SK-N-SH (cell line): Measurements from ENCODE around the gene CAPRIN2. TPM values are rescaled to one million over a fixed set of nuclear protein-coding genes. Genes with fewer than 3 reads are reported as not detected.

Experiments used
- CTCF ChIA-PET: fragments of 300-600, 350-600 bp; formaldehyde crosslinking; extraction: SDS; loops from one replicate; lab custom pipeline; 2021; lab: Yijun Ruan, JAX
- POLR2A ChIA-PET: fragments of 350-600 bp; sonication (Branson Sonifier 250); formaldehyde crosslinking; extraction: SDS; loops from one replicate; lab custom pipeline; 2020; ENCODE audit warnings: antibody characterized with exemption, inconsistent platforms; lab: Yijun Ruan, JAX
- DNase-seq: peaks from one replicate; pipeline ENCODE4 v3.0.0; 2012
- H2AFZ ChIP-seq: fragments of 200-600 bp; sonication (generic); 2 replicates; pipeline ENCODE4 v1.8.1; 2016; ENCODE audit warnings: antibody characterized with exemption, mild to moderate bottlenecking, low read depth
- H3F3A ChIP-seq: fragments of 200-600 bp; sonication (generic); replicated peaks from 2 replicates; pipeline ENCODE3; 2016; ENCODE audit warnings: antibody characterized with exemption, mild to moderate bottlenecking; ENCODE audit not compliant: insufficient read depth
- H3K27ac ChIP-seq, 2 experiments: fragments of 200-500 bp in 1 of 2; fragments of 200-600 bp in 1 of 2; sonication (Bioruptor generic) in 1 of 2; sonication (generic), shearing (Covaris generic) in 1 of 2; 2 replicates each; pipeline versions ENCODE4 v1.5.1 to v1.6.1; 2014 to 2016; ENCODE audit warnings: low read depth in 2 of 2, inconsistent platforms in 1 of 2, low read length in 1 of 2, mild to moderate bottlenecking in 1 of 2, mixed read lengths in 1 of 2
- H3K27me3 ChIP-seq: fragments of 200-600 bp; sonication (generic), shearing (Covaris generic); 2 replicates; pipeline ENCODE4 v1.6.1; 2016; ENCODE audit warnings: mixed run types; ENCODE audit not compliant: insufficient read depth
- H3K36me3 ChIP-seq, 2 experiments: fragments of 200-500 bp in 1 of 2; fragments of 200-600 bp in 1 of 2; sonication (Bioruptor generic) in 1 of 2; sonication (generic) in 1 of 2; replicated peaks in 1 of 2; 2 replicates each; pipeline versions ENCODE3 to v1.5.1; 2014 to 2016; ENCODE audit warnings: low read length in 1 of 2, mild to moderate bottlenecking in 1 of 2; ENCODE audit not compliant: insufficient read depth in 2 of 2, control insufficient read depth in 1 of 2
- H3K4me1 ChIP-seq, 2 experiments: fragments of 200-500 bp in 1 of 2; fragments of 200-600 bp in 1 of 2; sonication (Bioruptor generic) in 1 of 2; sonication (generic), shearing (Covaris generic) in 1 of 2; 2 replicates each; pipeline versions ENCODE4 v1.5.1 to v1.6.1; 2014 to 2016; ENCODE audit warnings: low read depth in 1 of 2, low read length in 1 of 2, mixed run types in 1 of 2; ENCODE audit not compliant: insufficient read depth in 2 of 2, control insufficient read depth in 1 of 2
- H3K4me2 ChIP-seq: fragments of 200-600 bp; sonication (generic), shearing (Covaris generic); 2 replicates; pipeline ENCODE4 v1.6.1; 2017; ENCODE audit warnings: mixed run types
- H3K4me3 ChIP-seq, 2 experiments: fragments of 200-500 bp in 1 of 2; fragments of 200-600 bp in 1 of 2; sonication (Bioruptor generic) in 1 of 2; sonication (generic), shearing (Covaris generic) in 1 of 2; 2 replicates each; pipeline versions ENCODE4 v1.5.1 to v1.8.1; 2014 to 2016; ENCODE audit warnings: low read depth in 2 of 2, inconsistent platforms in 1 of 2, low read length in 1 of 2, mild to moderate bottlenecking in 1 of 2, mixed read lengths in 1 of 2, moderate library complexity in 1 of 2
- H3K79me2 ChIP-seq: fragments of 200-600 bp; sonication (generic); 2 replicates; pipeline ENCODE4 v1.8.1; 2017; ENCODE audit warnings: mild to moderate bottlenecking; ENCODE audit not compliant: insufficient read depth
- H3K9ac ChIP-seq: fragments of 200-600 bp; sonication (generic); 2 replicates; pipeline ENCODE4 v1.6.1; 2017; ENCODE audit warnings: mixed run types
- H3K9me2 ChIP-seq: fragments of 200-600 bp; sonication (generic); 2 replicates; pipeline ENCODE4 v1.6.1; 2017; ENCODE audit warnings: mixed run types
- H3K9me3 ChIP-seq: fragments of 200-600 bp; sonication (generic); 2 replicates; pipeline ENCODE4 v1.6.1; 2017; ENCODE audit warnings: mixed run types, mild to moderate bottlenecking, moderate library complexity
- H4K20me1 ChIP-seq: fragments of 200-600 bp; sonication (generic); 2 replicates; pipeline ENCODE4 v1.6.1; 2017; ENCODE audit warnings: mild to moderate bottlenecking, mixed run types; ENCODE audit not compliant: insufficient read depth
- ELF1 ChIP-seq: IDR thresholded peaks from 2 replicates; pipeline ENCODE4 v1.4.0; 2012
- JUND ChIP-seq: IDR thresholded peaks from 2 replicates; pipeline ENCODE4 v1.4.0; 2012
- MEF2A ChIP-seq: IDR thresholded peaks from 2 replicates; pipeline ENCODE4 v1.4.0; 2012; ENCODE audit warnings: low read depth, borderline replicate concordance
- RAD21 ChIP-seq: IDR thresholded peaks from 2 replicates; pipeline ENCODE4 v1.6.1; 2012; ENCODE audit warnings: mild to moderate bottlenecking, low read length
- RXRA ChIP-seq: IDR thresholded peaks from 2 replicates; pipeline ENCODE4 v1.4.0; 2012; ENCODE audit warnings: low read depth, mild to moderate bottlenecking, borderline replicate concordance
- SIN3A ChIP-seq: IDR thresholded peaks from 2 replicates; pipeline ENCODE4 v1.6.1; 2012; ENCODE audit warnings: low read depth, mild to moderate bottlenecking, low read length, moderate library complexity, borderline replicate concordance
- SMC3 ChIP-seq: IDR thresholded peaks from 2 replicates; pipeline ENCODE4 v1.6.1; 2012; ENCODE audit warnings: low read depth, low read length, improper control_type of control experiment
- TAF1 ChIP-seq: IDR thresholded peaks from 2 replicates; pipeline ENCODE4 v1.6.1; 2012; ENCODE audit warnings: low read depth, mild to moderate bottlenecking, low read length, moderate library complexity, borderline replicate concordance
- YY1 ChIP-seq: IDR thresholded peaks from 2 replicates; pipeline ENCODE4 v1.4.0; 2012; ENCODE audit warnings: low read depth, mild to moderate bottlenecking
- WGBS: methylation state at CpG from one replicate; pipeline ENCODE4 v1.1.6; 2017; ENCODE audit warnings: low lambda C conversion rate; 5-methylcytosine and 5-hydroxymethylcytosine counted together
- polyA plus RNA-seq, 3 experiments: library from polyadenylated mRNA; depleted of rRNA; stranded (reverse); fragments of >200 nt; gene quantifications; 2 replicates each; pipeline ENCODE4 v1.2.3, GENCODE V29; 2012
- TF ChIP-seq, protein P1 (sequence below): IDR thresholded peaks from 2 replicates; pipeline ENCODE4 v1.4.0; 2012; ENCODE audit warnings: low read depth, borderline replicate concordance
- TF ChIP-seq, protein P2 (sequence below): fragments of 200-600 bp; sonication (generic); IDR thresholded peaks from 2 replicates; pipeline ENCODE4 v1.6.1; 2017; ENCODE audit warnings: antibody characterized with exemption, mild to moderate bottlenecking, moderate library complexity

Gene CAPRIN2
- polyA plus RNA-seq, 1 of the 3 experiments (the other 2 are of a cell fraction): 21.4 TPM

DNA sequence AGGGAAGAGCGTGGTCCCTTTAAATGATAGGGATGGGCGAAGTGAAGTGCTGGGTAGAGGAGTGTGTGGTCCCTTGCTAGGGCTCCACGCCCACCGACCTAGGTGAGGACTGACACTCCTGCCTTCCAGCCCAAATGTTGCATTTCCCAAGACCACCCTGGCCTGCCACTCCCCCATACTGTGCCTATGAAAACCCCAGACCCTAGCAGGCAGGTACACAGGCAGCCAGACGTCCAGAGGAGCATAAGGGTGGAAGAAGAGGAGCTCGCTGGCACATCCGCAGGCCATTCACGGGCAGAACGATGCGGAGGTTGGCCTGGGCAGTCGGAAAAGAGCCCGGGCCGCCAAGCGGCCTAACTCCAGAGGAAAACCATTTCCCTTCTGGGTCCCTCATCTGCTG lies 58.3 kb downstream of the CAPRIN2 start (continued):
- TF ChIP-seq SIN3A (no peak), ELF1 (no peak), YY1 (no peak), RXRA (no peak)
- TF ChIP-seq, protein P1, sequence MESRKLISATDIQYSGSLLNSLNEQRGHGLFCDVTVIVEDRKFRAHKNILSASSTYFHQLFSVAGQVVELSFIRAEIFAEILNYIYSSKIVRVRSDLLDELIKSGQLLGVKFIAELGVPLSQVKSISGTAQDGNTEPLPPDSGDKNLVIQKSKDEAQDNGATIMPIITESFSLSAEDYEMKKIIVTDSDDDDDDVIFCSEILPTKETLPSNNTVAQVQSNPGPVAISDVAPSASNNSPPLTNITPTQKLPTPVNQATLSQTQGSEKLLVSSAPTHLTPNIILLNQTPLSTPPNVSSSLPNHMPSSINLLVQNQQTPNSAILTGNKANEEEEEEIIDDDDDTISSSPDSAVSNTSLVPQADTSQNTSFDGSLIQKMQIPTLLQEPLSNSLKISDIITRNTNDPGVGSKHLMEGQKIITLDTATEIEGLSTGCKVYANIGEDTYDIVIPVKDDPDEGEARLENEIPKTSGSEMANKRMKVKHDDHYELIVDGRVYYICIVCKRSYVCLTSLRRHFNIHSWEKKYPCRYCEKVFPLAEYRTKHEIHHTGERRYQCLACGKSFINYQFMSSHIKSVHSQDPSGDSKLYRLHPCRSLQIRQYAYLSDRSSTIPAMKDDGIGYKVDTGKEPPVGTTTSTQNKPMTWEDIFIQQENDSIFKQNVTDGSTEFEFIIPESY: no peak

DNA sequence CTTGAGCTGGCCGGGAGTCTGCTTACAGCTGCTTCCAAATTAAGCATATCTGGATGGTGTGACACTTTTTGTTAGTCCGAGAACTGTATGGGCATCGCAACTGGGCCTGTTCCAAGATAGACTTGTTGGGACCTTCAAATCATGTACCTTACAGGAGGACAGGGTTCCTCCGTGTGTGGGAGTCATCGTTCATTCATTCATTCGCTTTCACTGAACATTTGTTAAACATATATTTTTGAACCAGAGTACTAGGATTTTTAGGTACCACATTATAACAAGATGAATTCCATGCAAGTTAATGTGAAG lies 58.7 kb downstream of the CAPRIN2 start:
- Histone ChIP-seq H2AFZ (peak overlapping the region; percentile 94), H3K9me3 (no peaks in the 10 kb centered on the region), H3K79me2 (peaks cover 38% of the 10 kb centered on the region), H3K4me1 (peaks cover 24 to 27% of the 10 kb centered on the region in 2 experiments; a peak in 3 of 4 replicates), H3F3A (peaks cover 18% of the 10 kb centered on the region), H3K4me3 (peak overlapping the region; percentile 99), H4K20me1 (no peaks in the 10 kb centered on the region), H3K27me3 (no peaks in the 10 kb centered on the region), H3K4me2 (peak overlapping the region; percentile 97), H3K9me2 (no peaks in the 10 kb centered on the region), H3K27ac (peak overlapping the region; percentile 49 to 77; a peak in 3 of 4 replicates), H3K9ac (peak overlapping the region; percentile 77), H3K36me3 (no peaks in the 10 kb centered on the region)
- CTCF ChIA-PET: interaction anchor here (0.7 to 2.3 kb wide), 12 partner anchors 9 to 669 kb away, joined by 3 to 11 read pairs (median 4); no protein-coding TSS in a partner anchor
- POLR2A ChIA-PET: interaction anchor here (0.6 to 1.2 kb wide), 5 partner anchors 10 to 693 kb away, joined by 3 to 5 read pairs (median 3); partner anchors contain the start of gene CAPRIN2
- TF ChIP-seq ELF1 (no peak), TAF1 (no peak), RAD21 (no peak), MEF2A (no peak), SMC3 (no peak), JUND (no peak)
- TF ChIP-seq, protein P2, sequence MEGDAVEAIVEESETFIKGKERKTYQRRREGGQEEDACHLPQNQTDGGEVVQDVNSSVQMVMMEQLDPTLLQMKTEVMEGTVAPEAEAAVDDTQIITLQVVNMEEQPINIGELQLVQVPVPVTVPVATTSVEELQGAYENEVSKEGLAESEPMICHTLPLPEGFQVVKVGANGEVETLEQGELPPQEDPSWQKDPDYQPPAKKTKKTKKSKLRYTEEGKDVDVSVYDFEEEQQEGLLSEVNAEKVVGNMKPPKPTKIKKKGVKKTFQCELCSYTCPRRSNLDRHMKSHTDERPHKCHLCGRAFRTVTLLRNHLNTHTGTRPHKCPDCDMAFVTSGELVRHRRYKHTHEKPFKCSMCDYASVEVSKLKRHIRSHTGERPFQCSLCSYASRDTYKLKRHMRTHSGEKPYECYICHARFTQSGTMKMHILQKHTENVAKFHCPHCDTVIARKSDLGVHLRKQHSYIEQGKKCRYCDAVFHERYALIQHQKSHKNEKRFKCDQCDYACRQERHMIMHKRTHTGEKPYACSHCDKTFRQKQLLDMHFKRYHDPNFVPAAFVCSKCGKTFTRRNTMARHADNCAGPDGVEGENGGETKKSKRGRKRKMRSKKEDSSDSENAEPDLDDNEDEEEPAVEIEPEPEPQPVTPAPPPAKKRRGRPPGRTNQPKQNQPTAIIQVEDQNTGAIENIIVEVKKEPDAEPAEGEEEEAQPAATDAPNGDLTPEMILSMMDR: no peak
- no peak for DNase-seq
- 27% methylated on average over 6 of the region's 6 CpGs for WGBS
